NCI-H526 treated with DMSO at 0.1 percent for 48 hours (cell line): Measurements from ENCODE around the gene KRTAP20-4.

Experiments
- DNase-seq: peaks from one replicate; lab custom pipeline; 2025; lab: John Stamatoyannopoulos, UW

The KRTAP20-4 gene

GRCh38 chr21:30620522-30620921 is at the start of gene KRTAP20-4:
KRTAP20-4 (plus strand) TSS chr21:30620627.
- no peak for DNase-seq

- no peak for DNase-seq
Measured at GRCh38 chr21:30577766-30578165, 42.7 kb upstream of the KRTAP20-4 start.

- no peak for DNase-seq
Measured at GRCh38 chr21:30579346-30579745, 41.1 kb upstream of the KRTAP20-4 start.

DNA sequence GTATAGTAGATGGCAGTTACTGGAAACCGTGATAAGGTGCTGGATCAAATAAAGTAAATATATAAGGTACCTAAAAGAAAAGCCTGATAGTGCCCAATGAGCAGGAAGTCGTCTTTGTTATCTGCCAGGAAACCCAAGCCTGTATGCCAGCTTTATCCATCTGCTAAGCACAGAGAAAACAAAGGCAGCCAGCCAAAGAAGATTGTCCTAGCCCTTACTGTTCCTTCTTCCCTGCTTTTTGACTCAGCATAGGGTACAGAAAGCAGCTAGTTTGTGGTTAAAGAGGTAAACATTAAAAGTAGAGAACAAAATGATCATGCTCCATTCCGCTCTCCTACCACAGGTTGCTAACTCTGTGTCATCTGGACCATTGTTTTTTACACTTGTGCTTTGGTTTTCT is 40.3 kb upstream of the KRTAP20-4 start:
- DNase-seq: no peak

- DNase-seq: no peak
Measured at GRCh38 chr21:30582870-30583269, 37.6 kb upstream of the KRTAP20-4 start.

GRCh38 chr21:30590297-30590696 is 30.1 kb upstream of the KRTAP20-4 start, which contains the start of gene KRTAP22-2:
KRTAP22-2 (minus strand) TSS chr21:30590397.
- no peak for DNase-seq

DNA sequence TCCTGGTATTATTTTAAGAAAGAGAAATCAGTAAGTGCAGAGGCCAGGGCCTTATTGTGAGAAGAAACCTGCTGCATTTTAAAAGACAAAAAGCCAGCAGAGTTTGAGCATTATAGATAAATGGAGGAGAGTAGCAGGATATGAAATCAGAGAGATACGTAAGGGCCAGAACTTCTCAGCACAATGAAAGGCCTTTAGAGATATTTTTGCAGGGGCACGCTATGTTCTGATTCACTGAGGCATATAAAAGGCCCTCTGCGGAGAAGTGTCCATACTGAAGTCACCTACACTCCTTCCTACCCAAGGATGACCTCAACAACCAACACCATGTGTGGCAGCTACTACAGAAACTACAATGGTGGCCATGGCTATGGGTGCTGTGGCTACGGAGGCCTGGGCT is 28.3 kb upstream of the KRTAP20-4 start, which contains the start of gene KRTAP6-3:
KRTAP6-3 (plus strand) TSS at position 301 of the 400 bp plus-strand sequence; CDS start at position 307, 6 bp downstream.
- no peak for DNase-seq

DNA sequence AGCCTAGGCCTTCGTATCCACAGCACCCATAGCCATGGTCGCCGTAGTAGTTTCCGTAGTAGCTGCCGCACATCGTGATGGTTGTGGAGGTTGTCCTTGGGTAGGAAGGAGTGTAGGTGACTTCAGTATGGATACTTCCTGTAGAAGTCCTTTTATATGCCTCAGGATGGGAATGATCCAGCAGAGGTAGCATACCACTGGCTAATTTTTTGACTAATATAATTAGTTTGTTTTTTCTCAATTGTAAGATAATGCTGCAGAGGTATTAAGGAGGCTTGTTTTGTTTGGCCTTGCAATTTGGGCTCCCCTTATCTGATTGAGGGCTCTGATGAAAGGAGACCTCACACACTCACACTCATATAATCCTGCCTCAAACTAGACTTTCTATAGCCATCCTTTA is 21.6 kb upstream of the KRTAP20-4 start, which contains the start of gene KRTAP6-2:
KRTAP6-2 (minus strand) TSS at position 101 of the 400 bp plus-strand sequence; CDS start at position 73, 28 bp downstream.
- no peak for DNase-seq

GRCh38 chr21:30600787-30601186 is 19.6 kb upstream of the KRTAP20-4 start, which contains the start of gene KRTAP22-1:
KRTAP22-1 (plus strand) TSS chr21:30601087.
- DNase-seq: no peak

GRCh38 chr21:30605968-30606367 is 14.5 kb upstream of the KRTAP20-4 start:
- no peak for DNase-seq

GRCh38 chr21:30612132-30612531 is 8.3 kb upstream of the KRTAP20-4 start:
- DNase-seq: no peak

- no peak for DNase-seq
Measured at GRCh38 chr21:30613836-30614235, 6.6 kb upstream of the KRTAP20-4 start, which contains the start of gene KRTAP6-1. KRTAP6-1 (minus strand) TSS chr21:30613930; CDS start chr21:30613904, 26 bp downstream.

- DNase-seq: no peak
Measured at GRCh38 chr21:30615199-30615598, 5.2 kb upstream of the KRTAP20-4 start.

GRCh38 chr21:30616125-30616524 is 4.3 kb upstream of the KRTAP20-4 start, which contains the start of gene KRTAP20-1:
KRTAP20-1 (plus strand) TSS chr21:30616425; CDS start chr21:30616455, 30 bp downstream.
- DNase-seq: no peak

DNA sequence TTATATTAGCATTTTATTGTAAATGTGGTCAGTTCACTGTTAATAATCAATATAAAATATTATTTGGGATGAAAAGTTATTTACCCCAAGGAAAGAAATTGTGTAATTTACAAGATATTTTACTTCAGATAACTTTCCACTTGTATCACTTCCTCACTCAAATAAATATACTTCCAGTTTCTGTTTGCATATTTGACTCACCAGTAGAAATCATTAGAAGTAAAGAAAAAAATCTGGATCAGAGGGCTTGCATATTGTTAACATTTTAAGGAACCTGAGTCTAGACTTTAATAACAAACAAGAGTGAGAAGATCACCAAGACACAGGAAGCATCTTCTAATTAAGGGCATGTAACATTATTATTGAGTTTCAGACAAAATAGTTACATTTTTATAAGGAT is 347 bp upstream of the KRTAP20-4 start:
- no peak for DNase-seq

GRCh38 chr21:30623362-30623761 is 2.9 kb downstream of the KRTAP20-4 start:
- DNase-seq: no peak

- no peak for DNase-seq
Measured at GRCh38 chr21:30625449-30626165, 5.2 kb downstream of the KRTAP20-4 start.

DNA sequence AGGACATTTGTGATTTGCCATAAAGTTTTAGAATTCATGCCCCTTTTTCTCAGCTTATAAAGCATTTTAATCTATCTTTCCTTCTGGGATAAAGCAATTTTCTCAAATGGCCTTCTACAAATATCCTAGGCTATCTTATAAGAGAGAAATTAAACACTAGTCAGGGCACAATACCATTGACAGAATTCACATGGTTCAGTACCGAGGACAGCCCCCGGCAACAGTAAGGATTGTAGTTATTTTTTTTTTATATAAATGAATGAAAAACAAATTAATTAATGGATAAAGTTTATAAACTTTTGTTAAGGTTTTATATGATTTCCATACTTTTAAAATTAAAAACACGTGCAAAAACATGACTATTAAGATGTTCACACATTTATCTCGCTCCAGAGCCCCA is 7.7 kb downstream of the KRTAP20-4 start:
- no peak for DNase-seq

GRCh38 chr21:30629200-30629599 is 8.8 kb downstream of the KRTAP20-4 start:
- DNase-seq: no peak

- no peak for DNase-seq
Measured at GRCh38 chr21:30634906-30635305, 14.5 kb downstream of the KRTAP20-4 start, which contains the start of gene KRTAP20-2. KRTAP20-2 (plus strand) TSS chr21:30635206; CDS start chr21:30635264, 58 bp downstream.

- DNase-seq: no peak
Measured at GRCh38 chr21:30638686-30639085, 18.3 kb downstream of the KRTAP20-4 start.

GRCh38 chr21:30642564-30642963 is 22.1 kb downstream of the KRTAP20-4 start, which contains the start of gene KRTAP20-3:
KRTAP20-3 (plus strand) TSS chr21:30642864.
- no peak for DNase-seq

- no peak for DNase-seq
Measured at GRCh38 chr21:30646904-30647414, 26.5 kb downstream of the KRTAP20-4 start.
